OCI-LY1 (cell line): ENCODE results near the gene FBXO28.

Source experiments
- EZH2 ChIP-seq: fragments of 200-600 bp; sonication (generic), shearing (Covaris generic); IDR thresholded peaks from 2 replicates; pipeline ENCODE4 v1.8.0; 2017; ENCODE audit warnings: borderline replicate concordance, mixed run types, mild to moderate bottlenecking, antibody characterized with exemption, low read length, moderate library complexity, mixed read lengths
- TF ChIP-seq, protein P1 (sequence below): fragments of 200-600 bp; sonication (generic), shearing (Covaris generic); IDR thresholded peaks from 2 replicates; pipeline ENCODE4 v1.5.1; 2017; ENCODE audit warnings: mild to moderate bottlenecking, antibody characterized with exemption, low read length, moderate library complexity, mixed read lengths

DNA sequence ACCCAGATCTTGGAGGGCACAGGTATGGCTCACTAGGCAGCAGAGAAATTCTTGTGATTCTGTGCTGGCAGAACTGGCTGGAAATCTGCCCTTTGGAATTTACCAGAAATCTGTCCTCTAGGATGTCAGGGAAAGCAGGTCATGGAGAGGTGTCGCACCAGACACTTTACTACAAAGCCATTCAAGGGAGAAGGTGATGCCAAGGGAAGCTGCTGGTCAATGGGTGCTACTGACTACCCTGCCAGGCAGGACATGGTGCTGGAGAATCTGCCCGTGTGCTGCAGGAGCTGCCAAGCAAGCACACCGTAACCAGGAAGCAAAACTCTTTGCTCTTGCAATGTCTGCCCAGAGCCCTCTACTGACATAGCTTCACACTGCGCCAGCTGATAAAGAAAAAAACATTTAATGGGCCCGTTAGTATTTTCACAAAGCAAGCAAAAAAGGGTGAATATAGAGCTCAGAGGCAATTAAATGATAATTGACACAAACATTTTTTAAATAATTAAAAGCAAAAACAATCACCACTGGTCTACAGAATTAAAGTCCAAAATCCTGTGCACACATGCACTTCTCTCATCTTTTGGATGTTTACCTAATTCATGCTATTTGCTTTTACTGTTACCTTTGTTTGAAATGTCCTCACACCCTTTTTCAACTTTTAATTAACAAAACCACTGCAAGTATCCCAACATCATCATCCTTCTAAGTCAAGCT, 7.2 kb upstream of the FBXO28 start:
- TF ChIP-seq, protein P1, sequence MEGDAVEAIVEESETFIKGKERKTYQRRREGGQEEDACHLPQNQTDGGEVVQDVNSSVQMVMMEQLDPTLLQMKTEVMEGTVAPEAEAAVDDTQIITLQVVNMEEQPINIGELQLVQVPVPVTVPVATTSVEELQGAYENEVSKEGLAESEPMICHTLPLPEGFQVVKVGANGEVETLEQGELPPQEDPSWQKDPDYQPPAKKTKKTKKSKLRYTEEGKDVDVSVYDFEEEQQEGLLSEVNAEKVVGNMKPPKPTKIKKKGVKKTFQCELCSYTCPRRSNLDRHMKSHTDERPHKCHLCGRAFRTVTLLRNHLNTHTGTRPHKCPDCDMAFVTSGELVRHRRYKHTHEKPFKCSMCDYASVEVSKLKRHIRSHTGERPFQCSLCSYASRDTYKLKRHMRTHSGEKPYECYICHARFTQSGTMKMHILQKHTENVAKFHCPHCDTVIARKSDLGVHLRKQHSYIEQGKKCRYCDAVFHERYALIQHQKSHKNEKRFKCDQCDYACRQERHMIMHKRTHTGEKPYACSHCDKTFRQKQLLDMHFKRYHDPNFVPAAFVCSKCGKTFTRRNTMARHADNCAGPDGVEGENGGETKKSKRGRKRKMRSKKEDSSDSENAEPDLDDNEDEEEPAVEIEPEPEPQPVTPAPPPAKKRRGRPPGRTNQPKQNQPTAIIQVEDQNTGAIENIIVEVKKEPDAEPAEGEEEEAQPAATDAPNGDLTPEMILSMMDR, result peak; percentile 35; the same call in 1 of the 2 replicates
- TF ChIP-seq EZH2, result no peak
